Neural crest cell (in vitro differentiated cells): ENCODE results near the gene SNRNP48. TPM values are rescaled to one million over a fixed set of nuclear protein-coding genes. Genes with fewer than 3 reads are reported as not detected.

ENCODE experiments used
- DNase-seq: peaks from one replicate; pipeline ENCODE4 v3.0.0; 2021; ENCODE audit warnings: low read depth, mixed read lengths, low spot score
- H3K27ac Mint-ChIP-seq: one replicate; pipeline ENCODE4 v1.8.0; 2021; ENCODE audit warnings: mild to moderate bottlenecking, mixed read lengths; ENCODE audit not compliant: unreplicated experiment
- H3K27me3 Mint-ChIP-seq: 2 replicates; pipeline ENCODE4 v1.8.0; 2021; ENCODE audit warnings: low read depth, mild to moderate bottlenecking, mixed read lengths
- H3K36me3 Mint-ChIP-seq: 2 replicates; pipeline ENCODE4 v1.8.0; 2021; ENCODE audit warnings: low read depth, mild to moderate bottlenecking, mixed read lengths
- H3K4me1 Mint-ChIP-seq: 2 replicates; pipeline ENCODE4 v1.8.0; 2021; ENCODE audit warnings: mixed read lengths
- H3K4me3 Mint-ChIP-seq: one replicate; pipeline ENCODE4 v1.8.0; 2021; ENCODE audit warnings: mild to moderate bottlenecking, mixed read lengths
- H3K9me3 Mint-ChIP-seq: 2 replicates; pipeline ENCODE4 v1.8.0; 2021; ENCODE audit warnings: mixed read lengths
- total RNA-seq: library from RNA; stranded (reverse); gene quantifications from 2 replicates; pipeline ENCODE4 v1.2.1, GENCODE V29; 2021
- TF ChIP-seq, protein P1 (sequence below): fragments of 200-600 bp; sonication (generic); conservative IDR thresholded peaks from 2 replicates; pipeline ENCODE4 v1.5.0; 2021; ENCODE audit warnings: antibody characterized with exemption, mild to moderate bottlenecking

Gene SNRNP48
- total RNA-seq, 1 donor from 2014 or later, result 22.5 TPM

DNA sequence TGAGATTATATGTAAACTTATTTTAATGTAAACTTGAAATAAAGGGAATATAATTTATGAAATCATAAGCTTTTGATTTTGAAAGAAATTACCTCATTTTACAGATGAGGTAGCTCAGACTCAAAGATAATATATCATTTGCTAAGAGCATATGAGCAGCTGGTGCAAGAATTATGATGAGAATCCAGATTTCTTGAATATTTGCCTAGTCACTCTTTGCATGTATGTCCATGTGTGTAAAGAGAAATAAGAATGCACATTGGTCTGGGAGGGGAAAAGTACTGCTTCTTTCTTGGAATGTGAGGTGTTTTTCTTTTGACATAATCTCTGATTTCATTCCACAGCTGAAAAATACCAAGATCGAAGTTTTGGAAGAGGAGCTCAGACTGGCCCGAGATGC is 11.1 kb upstream of the SNRNP48 start:
- no peak for DNase-seq
- Mint-ChIP-seq H3K4me3 (no peak overlapping the region), H3K27me3 (no peaks in the 10 kb centered on the region), H3K4me1 (no peaks in the 10 kb centered on the region), H3K36me3 (no peaks in the 10 kb centered on the region), H3K9me3 (no peaks in the 10 kb centered on the region), H3K27ac (no peak overlapping the region)
- TF ChIP-seq, protein P1, sequence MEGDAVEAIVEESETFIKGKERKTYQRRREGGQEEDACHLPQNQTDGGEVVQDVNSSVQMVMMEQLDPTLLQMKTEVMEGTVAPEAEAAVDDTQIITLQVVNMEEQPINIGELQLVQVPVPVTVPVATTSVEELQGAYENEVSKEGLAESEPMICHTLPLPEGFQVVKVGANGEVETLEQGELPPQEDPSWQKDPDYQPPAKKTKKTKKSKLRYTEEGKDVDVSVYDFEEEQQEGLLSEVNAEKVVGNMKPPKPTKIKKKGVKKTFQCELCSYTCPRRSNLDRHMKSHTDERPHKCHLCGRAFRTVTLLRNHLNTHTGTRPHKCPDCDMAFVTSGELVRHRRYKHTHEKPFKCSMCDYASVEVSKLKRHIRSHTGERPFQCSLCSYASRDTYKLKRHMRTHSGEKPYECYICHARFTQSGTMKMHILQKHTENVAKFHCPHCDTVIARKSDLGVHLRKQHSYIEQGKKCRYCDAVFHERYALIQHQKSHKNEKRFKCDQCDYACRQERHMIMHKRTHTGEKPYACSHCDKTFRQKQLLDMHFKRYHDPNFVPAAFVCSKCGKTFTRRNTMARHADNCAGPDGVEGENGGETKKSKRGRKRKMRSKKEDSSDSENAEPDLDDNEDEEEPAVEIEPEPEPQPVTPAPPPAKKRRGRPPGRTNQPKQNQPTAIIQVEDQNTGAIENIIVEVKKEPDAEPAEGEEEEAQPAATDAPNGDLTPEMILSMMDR, result no peak

DNA sequence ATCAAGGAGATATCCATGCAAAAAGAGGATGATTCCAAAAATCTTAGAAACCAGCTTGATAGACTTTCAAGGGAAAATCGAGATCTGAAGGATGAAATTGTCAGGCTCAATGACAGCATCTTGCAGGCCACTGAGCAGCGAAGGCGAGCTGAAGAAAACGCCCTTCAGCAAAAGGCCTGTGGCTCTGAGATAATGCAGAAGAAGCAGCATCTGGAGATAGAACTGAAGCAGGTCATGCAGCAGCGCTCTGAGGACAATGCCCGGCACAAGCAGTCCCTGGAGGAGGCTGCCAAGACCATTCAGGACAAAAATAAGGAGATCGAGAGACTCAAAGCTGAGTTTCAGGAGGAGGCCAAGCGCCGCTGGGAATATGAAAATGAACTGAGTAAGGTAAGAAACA is 10.1 kb upstream of the SNRNP48 start:
- H3K4me1 Mint-ChIP-seq, result no peaks in the 10 kb centered on the region
- TF ChIP-seq, protein P1, result no peak
- H3K36me3 Mint-ChIP-seq, result no peaks in the 10 kb centered on the region

DNA sequence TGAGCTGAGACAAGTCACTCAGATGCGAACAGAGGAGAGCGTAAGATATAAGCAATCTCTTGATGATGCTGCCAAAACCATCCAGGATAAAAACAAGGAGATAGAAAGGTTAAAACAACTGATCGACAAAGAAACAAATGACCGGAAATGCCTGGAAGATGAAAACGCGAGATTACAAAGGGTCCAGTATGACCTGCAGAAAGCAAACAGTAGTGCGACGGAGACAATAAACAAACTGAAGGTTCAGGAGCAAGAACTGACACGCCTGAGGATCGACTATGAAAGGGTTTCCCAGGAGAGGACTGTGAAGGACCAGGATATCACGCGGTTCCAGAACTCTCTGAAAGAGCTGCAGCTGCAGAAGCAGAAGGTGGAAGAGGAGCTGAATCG is 9.5 kb upstream of the SNRNP48 start:
- H3K27me3 Mint-ChIP-seq, result no peaks in the 10 kb centered on the region
- H3K9me3 Mint-ChIP-seq, result no peaks in the 10 kb centered on the region
- H3K27ac Mint-ChIP-seq, result no peak overlapping the region
- no peaks in the 10 kb centered on the region for H3K36me3 Mint-ChIP-seq
- H3K4me1 Mint-ChIP-seq, result no peaks in the 10 kb centered on the region
- no peak for DNase-seq
- TF ChIP-seq, protein P1, result no peak
- H3K4me3 Mint-ChIP-seq, result no peak overlapping the region

More for the DNA sequence above, 10.1 kb upstream of the SNRNP48 start:
- Mint-ChIP-seq H3K27ac (no peak overlapping the region), H3K9me3 (no peaks in the 10 kb centered on the region), H3K27me3 (no peaks in the 10 kb centered on the region), H3K4me3 (no peak overlapping the region)
- no peak for DNase-seq

DNA sequence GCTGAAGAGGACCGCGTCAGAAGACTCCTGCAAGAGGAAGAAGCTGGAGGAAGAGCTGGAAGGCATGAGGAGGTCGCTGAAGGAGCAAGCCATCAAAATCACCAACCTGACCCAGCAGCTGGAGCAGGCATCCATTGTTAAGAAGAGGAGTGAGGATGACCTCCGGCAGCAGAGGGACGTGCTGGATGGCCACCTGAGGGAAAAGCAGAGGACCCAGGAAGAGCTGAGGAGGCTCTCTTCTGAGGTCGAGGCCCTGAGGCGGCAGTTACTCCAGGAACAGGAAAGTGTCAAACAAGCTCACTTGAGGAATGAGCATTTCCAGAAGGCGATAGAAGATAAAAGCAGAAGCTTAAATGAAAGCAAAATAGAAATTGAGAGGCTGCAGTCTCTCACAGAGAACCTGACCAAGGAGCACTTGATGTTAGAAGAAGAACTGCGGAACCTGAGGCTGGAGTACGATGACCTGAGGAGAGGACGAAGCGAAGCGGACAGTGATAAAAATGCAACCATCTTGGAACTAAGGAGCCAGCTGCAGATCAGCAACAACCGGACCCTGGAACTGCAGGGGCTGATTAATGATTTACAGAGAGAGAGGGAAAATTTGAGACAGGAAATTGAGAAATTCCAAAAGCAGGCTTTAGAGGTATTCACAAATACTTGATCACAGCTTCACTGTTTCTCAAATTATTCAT is 8.9 kb upstream of the SNRNP48 start:
- DNase-seq, result no peak
- no peaks in the 10 kb centered on the region for H3K4me1 Mint-ChIP-seq
- TF ChIP-seq, protein P1, result no peak
- no peaks in the 10 kb centered on the region for H3K36me3 Mint-ChIP-seq
- no peak overlapping the region for H3K4me3 Mint-ChIP-seq
- H3K27me3 Mint-ChIP-seq, result no peaks in the 10 kb centered on the region
- H3K9me3 Mint-ChIP-seq, result no peaks in the 10 kb centered on the region
- H3K27ac Mint-ChIP-seq, result no peak overlapping the region

DNA sequence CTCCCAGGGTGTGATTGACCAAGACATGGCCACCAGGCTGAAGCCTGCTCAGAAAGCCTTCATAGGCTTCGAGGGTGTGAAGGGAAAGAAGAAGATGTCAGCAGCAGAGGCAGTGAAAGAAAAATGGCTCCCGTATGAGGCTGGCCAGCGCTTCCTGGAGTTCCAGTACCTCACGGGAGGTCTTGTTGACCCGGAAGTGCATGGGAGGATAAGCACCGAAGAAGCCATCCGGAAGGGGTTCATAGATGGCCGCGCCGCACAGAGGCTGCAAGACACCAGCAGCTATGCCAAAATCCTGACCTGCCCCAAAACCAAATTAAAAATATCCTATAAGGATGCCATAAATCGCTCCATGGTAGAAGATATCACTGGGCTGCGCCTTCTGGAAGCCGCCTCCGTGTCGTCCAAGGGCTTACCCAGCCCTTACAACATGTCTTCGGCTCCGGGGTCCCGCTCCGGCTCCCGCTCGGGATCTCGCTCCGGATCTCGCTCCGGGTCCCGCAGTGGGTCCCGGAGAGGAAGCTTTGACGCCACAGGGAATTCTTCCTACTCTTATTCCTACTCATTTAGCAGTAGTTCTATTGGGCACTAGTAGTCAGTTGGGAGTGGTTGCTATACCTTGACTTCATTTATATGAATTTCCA is 4.6 kb upstream of the SNRNP48 start:
- no peaks in the 10 kb centered on the region for H3K27me3 Mint-ChIP-seq
- DNase-seq, result no peak
- H3K4me1 Mint-ChIP-seq, result peaks cover 12% of the 10 kb centered on the region
- H3K27ac Mint-ChIP-seq, result no peak overlapping the region
- TF ChIP-seq, protein P1, result no peak
- no peaks in the 10 kb centered on the region for H3K9me3 Mint-ChIP-seq
- no peaks in the 10 kb centered on the region for H3K36me3 Mint-ChIP-seq
- no peak overlapping the region for H3K4me3 Mint-ChIP-seq
